Urinary bladder (tissue), 4 donors: ENCODE data around the gene ASIC4. TPM values are rescaled to one million over a fixed set of nuclear protein-coding genes. Genes with fewer than 3 reads are reported as not detected.

ENCODE experiments used
- DNase-seq: peaks from one replicate; pipeline ENCODE4 v3.0.0-alpha.2; 2015; ENCODE audit errors: extremely low spot score
- H3K27ac ChIP-seq: one replicate; pipeline ENCODE4 v1.5.1; 2013; ENCODE audit warnings: low read depth, mild to moderate bottlenecking, moderate library complexity
- H3K36me3 ChIP-seq: one replicate; pipeline ENCODE4 v1.6.1; 2013; ENCODE audit warnings: mild to moderate bottlenecking, moderate library complexity; ENCODE audit not compliant: insufficient read depth
- H3K4me1 ChIP-seq: one replicate; pipeline ENCODE4 v1.6.1; 2013; ENCODE audit warnings: mild to moderate bottlenecking, moderate library complexity; ENCODE audit not compliant: insufficient read depth
- H3K4me3 ChIP-seq: one replicate; pipeline ENCODE4 v1.5.1; 2013; ENCODE audit warnings: low read depth, low read length
- WGBS: extraction: QIAGEN DNeasy Blood & Tissue Kit; methylation state at CpG from one replicate; pipeline ENCODE4 v1.1.7; 2013; 5-methylcytosine and 5-hydroxymethylcytosine counted together
- polyA plus RNA-seq: library from polyadenylated mRNA; stranded (reverse); fragments of 200-250 nt; gene quantifications from one replicate; pipeline ENCODE4 v1.2.3, GENCODE V29; 2013
- total RNA-seq: library from RNA; depleted of rRNA; stranded (reverse); fragments of >200 nt; gene quantifications from one replicate; pipeline ENCODE4 v1.2.3, GENCODE V29; 2014
- donor health status: healthy with polysubstance abuse.
- donor health status: healthy.

Gene ASIC4
- total and polyA plus RNA-seq, 2 donors, result 0.18 to 0.32 TPM

DNA sequence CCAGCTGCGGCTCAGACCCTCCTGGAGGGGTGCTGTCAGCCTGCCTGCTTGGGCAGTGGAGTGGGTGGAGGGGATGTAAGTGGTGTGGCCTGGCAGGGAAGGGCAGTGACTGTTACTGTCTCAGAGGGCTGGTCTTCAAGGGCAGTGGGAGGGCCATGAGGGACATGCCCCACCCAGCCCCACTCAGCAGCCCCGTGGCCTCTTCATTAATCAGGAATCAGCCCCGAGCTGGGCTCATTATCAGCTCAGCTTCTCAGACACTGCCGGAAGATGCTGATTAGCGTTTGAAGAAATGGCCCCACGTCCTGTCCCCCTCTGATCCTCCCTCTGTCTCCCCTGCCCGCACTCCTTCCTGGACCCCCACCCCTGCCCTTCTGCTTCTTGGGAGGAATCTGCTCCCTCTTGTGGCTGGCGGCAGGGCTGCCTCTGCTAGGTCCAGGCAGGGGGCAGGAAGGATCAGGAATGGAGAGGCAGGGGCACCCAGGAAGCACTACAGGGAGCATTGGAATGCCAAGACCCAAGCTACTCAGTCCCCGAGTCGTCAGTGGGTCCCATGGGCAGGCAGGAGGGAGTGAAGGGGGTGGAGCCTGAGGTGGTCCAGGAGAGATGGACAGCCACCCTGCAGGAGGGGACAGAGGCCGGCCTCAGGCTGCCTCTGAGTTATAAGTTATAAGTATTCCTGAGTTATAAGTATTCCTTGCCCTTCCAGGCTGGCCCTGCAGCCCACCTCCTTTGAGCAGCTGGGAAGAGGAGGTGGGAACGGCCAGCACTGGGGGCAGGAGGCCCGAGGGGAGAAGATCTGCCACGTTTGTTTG is 7.0 kb downstream of the ASIC4 start:
- Histone ChIP-seq H3K4me3 (no peak overlapping the region), H3K36me3 (no peaks in the 10 kb centered on the region), H3K27ac (no peak overlapping the region), H3K4me1 (no peaks in the 10 kb centered on the region)
- no peak for DNase-seq
- 24% methylated on average over 14 of the region's 14 CpGs for WGBS

DNA sequence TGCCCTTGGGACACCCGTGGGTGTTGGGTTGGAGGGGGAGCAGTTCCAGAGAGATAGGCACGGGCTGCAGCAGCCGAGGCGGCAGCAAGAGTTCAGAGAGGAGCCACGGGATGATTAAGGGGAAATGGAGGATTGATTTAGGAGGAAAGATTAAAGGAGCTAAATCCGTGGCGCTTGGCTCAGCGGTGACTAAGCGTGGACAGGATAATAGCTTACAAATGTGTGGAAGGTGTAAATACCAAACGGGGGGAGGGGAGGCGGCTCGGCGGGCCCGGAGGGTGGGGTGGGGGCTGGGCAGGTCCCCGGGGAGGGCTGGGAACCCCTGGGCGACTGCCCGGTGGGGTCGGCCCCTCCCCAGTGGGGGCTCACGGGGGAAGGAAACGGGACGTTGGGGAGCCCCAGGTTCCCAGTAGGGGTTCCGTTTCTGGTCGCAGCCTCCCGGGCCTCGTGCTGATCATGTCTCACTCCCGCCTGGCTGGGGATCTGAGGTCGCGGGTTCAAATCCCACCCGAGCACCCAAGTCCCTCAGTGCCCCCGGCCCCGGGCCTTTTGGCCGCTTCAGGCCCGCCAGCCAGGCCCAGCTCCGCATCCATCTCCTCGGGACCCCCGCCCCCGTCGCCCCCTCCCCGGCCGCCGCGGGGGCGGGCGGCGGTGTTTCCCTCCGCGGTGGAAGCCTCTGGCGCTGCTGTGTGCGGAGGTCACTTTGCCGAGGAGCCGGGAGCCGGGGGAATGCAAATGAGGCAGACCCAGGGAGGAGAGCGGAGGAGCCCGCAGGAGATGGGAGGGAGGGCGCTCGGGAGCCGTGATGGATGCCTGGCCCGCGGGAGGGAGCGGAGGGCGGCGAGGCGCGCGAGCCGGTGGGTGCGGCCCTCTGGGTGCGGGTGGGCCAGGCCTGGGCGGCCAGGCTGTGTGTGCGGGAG is 8.1 kb downstream of the ASIC4 start:
- DNase-seq, result no peak
- Histone ChIP-seq H3K4me3 (peak overlapping the region; percentile 15), H3K27ac (no peak overlapping the region), H3K4me1 (no peaks in the 10 kb centered on the region), H3K36me3 (no peaks in the 10 kb centered on the region)
- 2% methylated on average over 70 of the region's 70 CpGs for WGBS

DNA sequence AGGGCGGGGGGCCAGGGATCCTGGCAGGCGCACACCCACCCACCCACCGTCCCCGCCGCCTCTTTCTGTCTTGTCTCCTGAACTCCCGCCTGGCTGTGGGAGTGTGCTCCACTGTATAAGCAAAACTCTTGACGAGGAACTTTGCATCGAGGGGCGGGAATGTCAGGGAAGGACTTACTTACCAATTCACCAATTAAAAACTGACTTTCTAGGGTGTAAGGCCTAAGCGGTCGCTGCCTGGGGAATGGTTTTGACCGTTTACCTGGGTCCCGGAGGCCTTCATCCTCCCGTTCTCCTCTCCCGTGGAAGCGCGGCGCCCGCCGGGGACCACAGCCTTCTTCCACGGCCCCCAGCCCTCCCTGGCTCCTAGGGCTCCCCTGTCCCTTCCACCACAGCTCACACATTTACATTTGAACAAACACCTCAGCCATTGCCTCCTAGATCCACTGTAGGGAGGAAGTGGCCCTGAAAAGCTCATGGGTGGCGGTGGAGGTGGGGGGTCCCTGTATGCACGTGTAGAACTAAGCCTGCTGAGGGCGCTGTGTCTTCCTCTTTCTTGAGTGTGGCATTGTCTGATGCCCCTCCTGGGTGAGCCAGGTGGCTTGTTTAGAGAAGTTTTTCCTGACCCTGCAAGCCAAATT is 8.9 kb downstream of the ASIC4 start:
- WGBS, result 31% methylated on average over 24 of the region's 24 CpGs
- no peak overlapping the region for H3K27ac ChIP-seq

DNA sequence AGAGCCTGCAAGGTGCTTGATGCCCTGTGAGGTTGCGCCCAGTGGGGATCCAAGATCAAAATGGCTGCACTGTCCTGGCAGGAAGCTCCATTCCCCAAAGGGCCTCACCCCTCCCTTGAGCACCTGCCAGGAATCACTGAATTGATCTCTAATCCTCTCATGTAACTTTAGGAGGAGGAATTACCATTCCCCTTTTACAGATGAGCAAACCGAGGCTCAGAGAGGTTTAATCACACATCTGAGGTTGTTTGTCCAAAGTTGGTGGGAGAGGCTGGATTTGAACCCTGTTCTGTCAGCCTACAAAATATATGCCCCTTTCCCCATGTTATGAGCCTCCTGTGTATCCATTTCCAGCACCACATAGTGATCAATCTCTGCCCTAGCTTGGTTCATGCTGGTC is 10.5 kb downstream of the ASIC4 start:
- WGBS, result 95% methylated on average over 2 of the region's 2 CpGs
- Histone ChIP-seq H3K4me1 (no peaks in the 10 kb centered on the region), H3K4me3 (no peak overlapping the region), H3K36me3 (no peaks in the 10 kb centered on the region), H3K27ac (no peak overlapping the region)
- DNase-seq, result no peak

More for the DNA sequence above, 8.9 kb downstream of the ASIC4 start:
- no peaks in the 10 kb centered on the region for H3K4me1 ChIP-seq
- DNase-seq, result no peak
- H3K36me3 ChIP-seq, result no peaks in the 10 kb centered on the region
- H3K4me3 ChIP-seq, result peak overlapping the region; percentile 15

DNA sequence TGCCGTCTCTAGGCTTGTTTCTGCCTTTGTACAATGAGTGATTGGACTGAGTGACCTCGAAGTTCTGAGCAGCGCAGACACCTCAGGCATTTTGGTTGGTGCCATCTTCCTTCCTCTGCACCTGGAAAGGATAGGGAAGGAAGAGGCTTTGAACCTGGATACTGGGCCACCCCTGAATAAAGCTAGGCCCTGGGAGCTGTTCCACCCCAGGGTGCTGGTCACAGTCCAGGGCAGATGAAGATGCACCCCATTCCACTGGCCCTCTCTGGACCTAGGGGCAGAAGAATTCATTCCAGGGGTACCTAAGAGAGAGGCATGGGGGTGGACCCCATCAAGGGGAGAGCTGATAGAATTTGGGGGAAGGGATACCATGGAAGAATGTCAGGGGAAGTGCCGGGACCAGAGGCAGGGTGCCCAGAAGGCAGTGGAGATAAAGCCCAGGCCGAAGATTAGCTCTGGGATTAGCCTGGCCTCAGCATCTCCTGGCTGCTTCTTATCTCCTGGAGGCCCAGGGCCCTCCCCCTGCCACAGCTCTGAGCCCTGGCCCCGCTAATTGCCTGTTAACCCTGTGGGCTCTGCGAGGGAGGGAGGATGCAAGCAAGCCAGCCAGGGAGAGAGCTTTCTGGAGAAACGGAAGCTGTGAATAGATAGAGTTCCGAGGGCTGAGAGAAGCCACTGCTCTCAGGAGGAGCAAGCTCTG is 11.4 kb downstream of the ASIC4 start:
- Histone ChIP-seq H3K36me3 (no peaks in the 10 kb centered on the region), H3K27ac (no peak overlapping the region), H3K4me3 (no peak overlapping the region), H3K4me1 (no peaks in the 10 kb centered on the region)
- no peak for DNase-seq
- 42% methylated on average over 9 of the region's 9 CpGs for WGBS

DNA sequence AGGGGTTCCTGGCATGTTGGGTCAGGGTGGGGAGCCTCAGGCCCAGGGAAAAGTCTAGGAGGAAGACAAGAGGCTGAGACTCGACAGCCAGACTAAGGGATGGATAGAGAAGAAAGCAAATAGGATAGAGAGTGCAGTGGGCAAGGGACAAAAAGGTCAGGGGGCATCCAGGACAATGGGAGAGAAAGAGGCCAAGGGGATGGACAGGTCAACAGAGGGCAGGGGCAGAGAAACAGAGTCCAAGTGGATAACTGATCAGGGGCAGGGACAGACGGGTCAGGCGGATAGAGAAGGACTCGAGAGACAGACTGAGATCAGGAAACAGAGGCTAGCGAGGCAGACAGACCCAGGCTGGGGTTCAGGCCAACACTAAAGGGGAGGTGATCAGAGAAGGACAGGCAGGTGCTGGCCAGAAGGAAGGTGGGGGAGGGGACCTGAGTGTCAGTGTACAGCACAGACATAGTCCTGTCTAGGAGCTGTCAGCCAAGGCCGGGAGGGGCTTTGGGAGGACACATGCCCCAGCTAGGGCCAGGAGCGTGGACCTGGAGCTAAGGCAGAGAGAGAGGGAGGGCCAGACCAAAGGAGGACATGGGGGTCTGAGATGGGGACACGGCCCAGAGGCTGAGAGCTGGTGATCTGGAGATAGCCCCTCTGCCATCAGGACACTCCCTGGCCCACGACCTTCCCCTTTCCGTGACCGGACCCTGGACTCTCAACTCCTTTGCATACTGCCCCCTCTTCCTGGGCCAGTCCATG is 12.2 kb downstream of the ASIC4 start:
- H3K27ac ChIP-seq, result no peak overlapping the region
- 57% methylated on average over 11 of the region's 11 CpGs for WGBS

DNA sequence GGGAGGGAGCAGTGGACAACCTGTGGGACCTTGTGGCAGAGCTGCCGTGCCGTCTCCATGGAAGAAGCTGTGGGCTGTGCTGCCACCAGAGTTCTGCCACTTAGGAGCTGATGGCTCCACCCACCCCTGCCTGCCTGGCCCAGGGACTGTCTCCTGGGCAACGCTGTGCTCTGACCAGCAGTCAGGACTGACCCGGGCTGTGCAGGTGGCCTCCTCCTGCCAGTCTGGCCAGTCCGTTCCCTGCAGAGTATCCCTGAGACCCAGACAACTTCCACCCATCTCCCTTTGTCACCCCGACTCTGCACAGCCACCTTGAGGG is 12.8 kb downstream of the ASIC4 start:
- Histone ChIP-seq H3K4me1 (no peaks in the 10 kb centered on the region), H3K4me3 (no peak overlapping the region), H3K36me3 (no peaks in the 10 kb centered on the region), H3K27ac (no peak overlapping the region)
- 57% methylated on average over 6 of the region's 6 CpGs for WGBS
- DNase-seq, result no peak

More for the DNA sequence above, 12.2 kb downstream of the ASIC4 start:
- no peak for DNase-seq
- H3K4me3 ChIP-seq, result no peak overlapping the region
- no peaks in the 10 kb centered on the region for H3K36me3 ChIP-seq
- no peaks in the 10 kb centered on the region for H3K4me1 ChIP-seq

DNA sequence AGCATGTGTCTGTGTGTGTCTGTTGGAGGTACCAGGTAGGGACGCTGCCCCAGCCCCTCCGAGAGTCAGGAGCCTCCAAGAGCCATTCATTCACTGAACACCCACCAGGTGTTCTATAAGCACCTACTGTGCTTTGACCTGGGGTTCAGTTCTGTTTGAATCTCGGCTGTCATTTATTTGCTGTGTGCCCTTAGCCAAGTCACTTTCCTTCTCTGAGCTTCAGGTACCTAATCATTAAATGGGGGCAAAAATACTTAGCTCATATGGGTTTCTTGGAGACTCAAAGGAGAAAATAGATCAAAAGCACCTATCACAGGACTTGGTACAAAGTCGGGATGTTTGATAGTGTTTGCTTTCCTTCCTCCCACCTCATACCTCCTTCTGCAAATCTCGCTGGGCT is 13.2 kb downstream of the ASIC4 start:
- no peak for DNase-seq
- Histone ChIP-seq H3K27ac (no peak overlapping the region), H3K4me1 (no peaks in the 10 kb centered on the region), H3K36me3 (no peaks in the 10 kb centered on the region), H3K4me3 (no peak overlapping the region)
- WGBS, result 73% methylated on average over 5 of the region's 5 CpGs

DNA sequence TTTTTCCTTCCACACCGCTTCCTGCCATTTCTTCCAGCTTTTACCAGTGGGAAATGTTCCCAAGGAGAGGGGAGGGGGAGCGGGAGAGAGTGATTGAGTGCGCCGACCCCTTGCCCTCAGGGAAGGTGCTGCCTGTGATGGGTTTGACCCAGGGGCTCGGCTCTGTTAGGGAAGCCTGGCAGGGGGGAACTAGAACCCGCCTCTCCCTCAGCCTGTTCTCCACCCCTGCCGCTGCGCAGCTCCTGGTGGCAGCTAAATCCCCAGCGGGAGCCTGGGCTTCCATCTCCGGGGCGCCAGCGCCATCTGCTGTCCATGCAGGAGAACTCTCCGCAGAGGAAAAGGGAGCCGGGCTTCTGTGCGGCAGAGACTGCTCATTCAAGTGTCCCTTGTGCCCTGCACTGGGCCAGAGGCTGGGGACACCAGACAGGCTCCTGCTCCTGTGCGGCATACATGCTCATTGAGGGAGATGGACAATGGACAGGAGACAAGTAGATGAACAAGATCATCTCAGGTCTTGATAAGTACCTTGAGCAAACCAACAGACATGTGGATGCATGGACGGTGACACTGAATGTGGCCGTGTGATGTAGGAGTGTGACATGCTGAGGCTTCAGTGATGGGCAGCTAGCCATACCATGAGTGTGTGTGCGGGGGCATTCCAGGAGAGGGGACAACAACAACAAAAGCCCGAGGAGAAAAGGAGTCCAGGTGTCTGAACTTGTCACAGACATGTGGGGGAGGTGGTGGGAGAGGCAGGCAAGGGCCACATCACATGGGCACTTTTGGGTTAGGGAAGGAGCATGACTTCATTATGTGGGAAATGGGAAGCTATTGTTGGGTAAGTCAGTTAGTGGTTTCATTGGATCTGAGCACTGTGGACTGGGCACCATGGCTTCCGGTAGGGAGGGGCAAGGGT is 16.0 kb downstream of the ASIC4 start:
- H3K27ac ChIP-seq, result no peak overlapping the region
- no peaks in the 10 kb centered on the region for H3K36me3 ChIP-seq
- no peak overlapping the region for H3K4me3 ChIP-seq
- no peak for DNase-seq
- H3K4me1 ChIP-seq, result no peaks in the 10 kb centered on the region
- 15% methylated on average over 21 of the region's 21 CpGs for WGBS

DNA sequence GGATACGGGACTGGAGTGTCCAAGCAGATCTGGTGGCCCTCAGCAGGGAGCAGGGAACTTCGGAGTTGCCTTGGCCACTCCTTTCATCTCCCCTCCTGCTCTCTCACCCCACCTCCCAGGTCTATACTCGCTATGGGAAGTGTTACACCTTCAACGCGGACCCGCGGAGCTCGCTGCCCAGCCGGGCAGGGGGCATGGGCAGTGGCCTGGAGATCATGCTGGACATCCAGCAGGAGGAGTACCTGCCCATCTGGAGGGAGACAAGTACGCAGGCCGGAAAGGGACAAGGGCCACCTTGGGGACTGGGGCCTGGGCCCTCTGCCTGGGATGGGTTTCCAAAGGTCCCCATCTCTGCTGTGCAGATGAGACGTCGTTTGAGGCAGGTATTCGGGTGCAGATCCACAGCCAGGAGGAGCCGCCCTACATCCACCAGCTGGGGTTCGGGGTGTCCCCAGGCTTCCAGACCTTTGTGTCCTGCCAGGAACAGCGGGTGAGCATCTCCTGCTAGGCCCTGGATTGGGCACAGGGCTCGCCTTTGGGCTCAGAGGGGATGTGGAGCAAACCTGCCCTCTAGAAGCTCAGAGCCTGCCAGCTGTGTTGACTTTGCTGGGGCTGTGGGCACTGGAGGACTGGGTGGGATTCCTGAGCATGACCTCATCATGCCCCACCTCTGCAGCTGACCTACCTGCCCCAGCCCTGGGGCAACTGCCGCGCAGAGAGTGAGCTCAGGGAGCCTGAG is 17.5 kb downstream of the ASIC4 start:
- Histone ChIP-seq H3K4me3 (no peak overlapping the region), H3K36me3 (no peaks in the 10 kb centered on the region), H3K4me1 (no peaks in the 10 kb centered on the region), H3K27ac (no peak overlapping the region)
- DNase-seq, result no peak
- 82% methylated on average over 20 of the region's 20 CpGs for WGBS

DNA sequence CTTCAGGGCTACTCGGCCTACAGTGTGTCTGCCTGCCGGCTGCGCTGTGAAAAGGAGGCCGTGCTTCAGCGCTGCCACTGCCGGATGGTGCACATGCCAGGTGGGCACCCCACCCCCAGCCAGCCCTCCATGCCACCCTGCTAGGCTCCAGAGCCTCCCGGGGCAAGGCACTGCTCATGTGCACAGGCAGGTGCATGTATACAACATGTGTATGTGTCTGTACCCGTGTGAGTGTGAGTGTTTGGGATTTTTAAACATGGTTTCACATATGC is 18.0 kb downstream of the ASIC4 start:
- Histone ChIP-seq H3K36me3 (no peaks in the 10 kb centered on the region), H3K27ac (no peak overlapping the region), H3K4me3 (no peak overlapping the region), H3K4me1 (no peaks in the 10 kb centered on the region)
- no peak for DNase-seq
- WGBS, result 88% methylated on average over 8 of the region's 8 CpGs
